GM12891 (cell line): ENCODE measurements around the gene YIPF6.

Experiments
- POLR2A ChIP-seq: IDR thresholded peaks from 2 replicates; pipeline ENCODE4 v1.6.1; 2011; ENCODE audit warnings: low read depth, low read length, control low read depth
- POLR2AphosphoS5 ChIP-seq: IDR thresholded peaks from 2 replicates; pipeline ENCODE4 v1.6.1; 2011; ENCODE audit warnings: low read depth, low read length, control low read depth

- TF ChIP-seq POLR2A: no peak
- TF ChIP-seq POLR2AphosphoS5: no peak
Measured at GRCh38 chrX:68487924-68488323, 10.9 kb upstream of the YIPF6 start.
